Nephron (organoid): Measurements from ENCODE around the gene PLXND1.
A peak's percentile ranks its signal among the peaks of the same experiment; 100 is the strongest.

Experiments
- H3K27ac Mint-ChIP-seq, 3 experiments: 2 replicates each; pipeline ENCODE4 v1.8.0; 2020; ENCODE audit warnings: mixed read lengths in 3 of 3, mild to moderate bottlenecking in 2 of 3, moderate library complexity in 1 of 3
- H3K27me3 Mint-ChIP-seq: 2 replicates; pipeline ENCODE4 v1.8.0; 2021; ENCODE audit warnings: low read depth, mild to moderate bottlenecking, moderate library complexity, mixed read lengths
- H3K36me3 Mint-ChIP-seq: 2 replicates; pipeline ENCODE4 v1.8.0; 2020; ENCODE audit warnings: low read depth, mixed read lengths
- H3K4me1 Mint-ChIP-seq: 2 replicates; pipeline ENCODE4 v1.8.0; 2020; ENCODE audit warnings: mixed read lengths
- H3K4me3 Mint-ChIP-seq, 3 experiments: 2 replicates each; pipeline ENCODE4 v1.8.0; 2020; ENCODE audit warnings: mild to moderate bottlenecking in 3 of 3, mixed read lengths in 3 of 3, moderate library complexity in 2 of 3
- H3K9me3 Mint-ChIP-seq: 2 replicates; pipeline ENCODE4 v1.8.0; 2020; ENCODE audit warnings: mixed read lengths
- CTCF ChIP-seq, 3 experiments: fragments of 200-600 bp; sonication (generic); IDR thresholded peaks; one replicate each; pipeline ENCODE4 v1.5.0; 2021; ENCODE audit warnings: antibody characterized with exemption in 3 of 3; ENCODE audit not compliant: unreplicated experiment in 3 of 3

Gene PLXND1

GRCh38 chr3:129594907-129595390, 11.5 kb downstream of the PLXND1 start:
- Mint-ChIP-seq H3K27ac (peak overlapping the region; percentile 90 to 99 (median 95)), H3K4me1 (peaks cover 84% of the 10 kb centered on the region), H3K4me3 (peak overlapping the region in 1 of 3 experiments; percentile 19), H3K9me3 (no peaks in the 10 kb centered on the region), H3K27me3 (peaks cover 3% of the 10 kb centered on the region), H3K36me3 (no peaks in the 10 kb centered on the region)
- TF ChIP-seq CTCF (IDR thresholded peaks at IDR 0.05; ENCODE audit: unreplicated experiment in 3 of 3) = no peak

- TF ChIP-seq CTCF (IDR thresholded peaks at IDR 0.05; ENCODE audit: unreplicated experiment in 3 of 3) = no peak
- peak overlapping the region; percentile 15 to 58 (median 54) for H3K4me3 Mint-ChIP-seq
- H3K4me1 Mint-ChIP-seq = peaks cover 79% of the 10 kb centered on the region
- H3K36me3 Mint-ChIP-seq = no peaks in the 10 kb centered on the region
- peaks cover 4% of the 10 kb centered on the region for H3K27me3 Mint-ChIP-seq
- peak overlapping the region; percentile 90 to 99 (median 95) for H3K27ac Mint-ChIP-seq
- H3K9me3 Mint-ChIP-seq = no peaks in the 10 kb centered on the region
Measured at GRCh38 chr3:129594409-129594808, 12.1 kb downstream of the PLXND1 start.

GRCh38 chr3:129593595-129594339, 12.7 kb downstream of the PLXND1 start:
- Mint-ChIP-seq H3K4me1 (peaks cover 74% of the 10 kb centered on the region), H3K27ac (peak overlapping the region; percentile 90 to 99 (median 95)), H3K27me3 (peaks cover 4% of the 10 kb centered on the region), H3K4me3 (peak overlapping the region; percentile 35 to 62 (median 58)), H3K9me3 (no peaks in the 10 kb centered on the region), H3K36me3 (no peaks in the 10 kb centered on the region)
- TF ChIP-seq CTCF (IDR thresholded peaks at IDR 0.05; ENCODE audit: unreplicated experiment in 3 of 3) = no peak

GRCh38 chr3:129593230-129593594, 13.3 kb downstream of the PLXND1 start:
- Mint-ChIP-seq H3K9me3 (no peaks in the 10 kb centered on the region), H3K27me3 (peaks cover 4% of the 10 kb centered on the region), H3K4me3 (peak overlapping the region; percentile 29 to 62 (median 38)), H3K4me1 (peaks cover 70% of the 10 kb centered on the region), H3K36me3 (no peaks in the 10 kb centered on the region), H3K27ac (peak overlapping the region; percentile 90 to 99 (median 95))
- TF ChIP-seq CTCF (IDR thresholded peaks at IDR 0.05; ENCODE audit: unreplicated experiment in 3 of 3) = no peak

- H3K36me3 Mint-ChIP-seq = no peaks in the 10 kb centered on the region
- peak overlapping the region in 2 of 3 experiments; percentile 38 to 55 for H3K4me3 Mint-ChIP-seq
- H3K27ac Mint-ChIP-seq = peak overlapping the region; percentile 90 to 99 (median 95)
- TF ChIP-seq CTCF (IDR thresholded peaks at IDR 0.05; ENCODE audit: unreplicated experiment in 3 of 3) = no peak
- peaks cover 4% of the 10 kb centered on the region for H3K27me3 Mint-ChIP-seq
- H3K4me1 Mint-ChIP-seq = peaks cover 64% of the 10 kb centered on the region
- no peaks in the 10 kb centered on the region for H3K9me3 Mint-ChIP-seq
Measured at GRCh38 chr3:129592381-129593131, 13.9 kb downstream of the PLXND1 start.
